Epithelial cell of proximal tubule (primary cell): ENCODE measurements around the gene SYT1. TPM values are rescaled to one million over a fixed set of nuclear protein-coding genes. Genes with fewer than 3 reads are reported as not detected.
A peak's percentile ranks its signal among the peaks of the same experiment; 100 is the strongest.

Source experiments
- DNase-seq: peaks from one replicate; pipeline ENCODE4 v3.0.0-alpha.2; 2011; ENCODE audit warnings: low read depth
- H3K4me3 ChIP-seq: 2 replicates; pipeline ENCODE4 v1.5.1; 2011; ENCODE audit warnings: low read depth, mild to moderate bottlenecking, low read length
- CTCF ChIP-seq: conservative IDR thresholded peaks from 2 replicates; pipeline ENCODE4 v1.5.1; 2012; ENCODE audit warnings: low read depth, mild to moderate bottlenecking, low read length
- total RNA-seq: library from RNA; depleted of rRNA; stranded (reverse); fragments of >200 nt; gene quantifications from 2 replicates; pipeline ENCODE4 v1.2.3, GENCODE V29; 2015

The SYT1 gene
- total RNA-seq, 1 donor from 2014 or later = 2.0 TPM

GRCh38 chr12:79275631-79276030 lies 411.1 kb downstream of the SYT1 start:
- peak; percentile 31 for DNase-seq
- no peak for TF ChIP-seq CTCF
- H3K4me3 ChIP-seq = no peak overlapping the region

GRCh38 chr12:79283364-79283763 lies 418.8 kb downstream of the SYT1 start:
- no peak for DNase-seq
- H3K4me3 ChIP-seq = no peak overlapping the region
- no peak for TF ChIP-seq CTCF

GRCh38 chr12:79288911-79289310 lies 424.3 kb downstream of the SYT1 start:
- no peak for TF ChIP-seq CTCF
- no peak overlapping the region for H3K4me3 ChIP-seq
- DNase-seq = no peak

GRCh38 chr12:79291711-79292110 lies 427.1 kb downstream of the SYT1 start:
- DNase-seq = no peak

GRCh38 chr12:79294590-79294989 lies 430.0 kb downstream of the SYT1 start:
- TF ChIP-seq CTCF = no peak
- no peak overlapping the region for H3K4me3 ChIP-seq
- no peak for DNase-seq

More at GRCh38 chr12:79291711-79292110, 427.1 kb downstream of the SYT1 start:
- no peak overlapping the region for H3K4me3 ChIP-seq
- no peak for TF ChIP-seq CTCF

GRCh38 chr12:79295572-79295971 lies 431.0 kb downstream of the SYT1 start:
- DNase-seq = no peak
- no peak overlapping the region for H3K4me3 ChIP-seq
- no peak for TF ChIP-seq CTCF

- DNase-seq = no peak
- H3K4me3 ChIP-seq = no peak overlapping the region
- TF ChIP-seq CTCF = no peak
Measured at GRCh38 chr12:79296133-79296532, 431.6 kb downstream of the SYT1 start.
